H1 (cell line): ENCODE measurements around the gene HOXD4. TPM values are rescaled to one million over a fixed set of nuclear protein-coding genes. Genes with fewer than 3 reads are reported as not detected.

ENCODE experiments used
- CTCF ChIA-PET: fragments of 300-600 bp; sonication (Branson Sonifier 250); formaldehyde crosslinking; loops from one replicate; lab custom pipeline; 2021; ENCODE audit not compliant: partially characterized antibody; lab: Charles Lee
- POLR2A ChIA-PET: fragments of 300-600 bp; sonication (Branson Sonifier 250); formaldehyde crosslinking; loops from one replicate; lab custom pipeline; 2021; ENCODE audit warnings: inconsistent platforms; ENCODE audit not compliant: partially characterized antibody; lab: Charles Lee
- DNase-seq, 2 experiments: peaks; one replicate each; pipeline versions ENCODE4 v3.0.0 to v3.0.0-alpha.2; 2010 to 2022; ENCODE audit warnings: low spot score in 2 of 2, low read depth in 1 of 2, mixed read lengths in 1 of 2
- FAIRE-seq: peaks from 2 replicates; lab custom pipeline; 2011; peaks lifted over from hg19 to GRCh38; lab: Jason Lieb, UNC
- H2AFZ ChIP-seq: 2 replicates; pipeline ENCODE4 v1.8.1; 2012; ENCODE audit warnings: low read length, inconsistent platforms
- H2AK5ac ChIP-seq: 2 replicates; pipeline ENCODE4 v1.6.1; 2013; ENCODE audit warnings: low read depth, low read length
- H2BK120ac ChIP-seq: replicated peaks from 2 replicates; pipeline ENCODE3; 2013; ENCODE audit warnings: low read depth, low read length, inconsistent platforms
- H2BK12ac ChIP-seq: 2 replicates; pipeline ENCODE4 v1.6.1; 2013; ENCODE audit warnings: low read depth, low read length
- H2BK15ac ChIP-seq: 2 replicates; pipeline ENCODE4 v1.6.1; 2013; ENCODE audit warnings: low read length
- H2BK20ac ChIP-seq: 2 replicates; pipeline ENCODE4 v1.6.1; 2013; ENCODE audit warnings: low read length
- H2BK5ac ChIP-seq: 2 replicates; pipeline ENCODE4 v1.6.1; 2013; ENCODE audit warnings: low read depth, low read length
- H3K14ac ChIP-seq: 2 replicates; pipeline ENCODE4 v1.6.1; 2013; ENCODE audit warnings: inconsistent platforms; ENCODE audit not compliant: insufficient read length
- H3K18ac ChIP-seq: 2 replicates; pipeline ENCODE4 v1.6.1; 2013; ENCODE audit warnings: low read length; ENCODE audit errors: extremely low read depth
- H3K23ac ChIP-seq: 2 replicates; pipeline ENCODE4 v1.6.1; 2013; ENCODE audit warnings: inconsistent platforms; ENCODE audit not compliant: insufficient read length
- H3K23me2 ChIP-seq: 2 replicates; pipeline ENCODE4 v1.6.1; 2013; ENCODE audit warnings: low read depth, low read length
- H3K27ac ChIP-seq: 2 replicates; pipeline ENCODE4 v1.6.1; 2011; ENCODE audit warnings: low read depth, low read length, inconsistent platforms
- H3K27me3 ChIP-seq, 4 experiments: replicated peaks in 1 of 4; 1 replicate in 1 of 4; 2 replicates in 3 of 4; pipeline versions ENCODE4 v1.6.1 to v1.8.1; 2011 to 2013; ENCODE audit warnings: low read length in 3 of 4, mild to moderate bottlenecking in 3 of 4, inconsistent platforms in 2 of 4, mixed read lengths in 2 of 4, moderate library complexity in 1 of 4; ENCODE audit not compliant: control insufficient read depth in 3 of 4, insufficient read depth in 3 of 4; ENCODE audit errors: extremely low read depth in 1 of 4
- H3K36me3 ChIP-seq, 4 experiments: 2 replicates each; pipeline versions ENCODE4 v1.6.1 to v1.8.1; 2011 to 2013; ENCODE audit warnings: mild to moderate bottlenecking in 4 of 4, low read length in 3 of 4, moderate library complexity in 2 of 4, control low read depth in 1 of 4, inconsistent platforms in 1 of 4; ENCODE audit not compliant: insufficient read depth in 4 of 4, control insufficient read depth in 2 of 4
- H3K4ac ChIP-seq: replicated peaks from 2 replicates; pipeline ENCODE3; 2013; ENCODE audit warnings: low read length, low read depth, mixed read lengths, inconsistent platforms; ENCODE audit not compliant: insufficient read length
- H3K4me1 ChIP-seq, 4 experiments: replicated peaks in 1 of 4; 1 replicate in 1 of 4; 2 replicates in 3 of 4; pipeline versions ENCODE4 v1.6.1 to v1.8.1; 2011 to 2013; ENCODE audit warnings: low read length in 3 of 4, inconsistent platforms in 2 of 4, mixed read lengths in 1 of 4; ENCODE audit not compliant: insufficient read depth in 4 of 4, control insufficient read depth in 3 of 4
- H3K4me2 ChIP-seq, 2 experiments: 2 replicates each; pipeline versions ENCODE4 v1.6.1 to v1.8.1; 2011 to 2013; ENCODE audit warnings: low read depth in 2 of 2, low read length in 2 of 2, control low read depth in 1 of 2, inconsistent platforms in 1 of 2, mild to moderate bottlenecking in 1 of 2; ENCODE audit not compliant: insufficient read depth in 1 of 2
- H3K4me3 ChIP-seq, 4 experiments: fragments of 200-600, 300-600 bp in 1 of 4; sonication (generic), shearing (Covaris generic), sonication (Bioruptor Twin) in 1 of 4; 2 replicates each; pipeline versions ENCODE4 v1.5.1 to v1.8.1; 2011 to 2016; ENCODE audit warnings: low read length in 4 of 4, low read depth in 3 of 4, control low read depth in 2 of 4, inconsistent platforms in 2 of 4, mild to moderate bottlenecking in 2 of 4, mixed read lengths in 1 of 4, moderate library complexity in 1 of 4; ENCODE audit not compliant: insufficient read depth in 2 of 4; ENCODE audit errors: extremely low read depth in 1 of 4
- H3K56ac ChIP-seq: replicated peaks from 2 replicates; pipeline ENCODE3; 2013; ENCODE audit warnings: low read depth, mild to moderate bottlenecking, mixed read lengths, low read length, inconsistent platforms; ENCODE audit not compliant: insufficient read length
- H3K79me1 ChIP-seq: 2 replicates; pipeline ENCODE4 v1.6.1; 2013; ENCODE audit warnings: low read depth, low read length, control low read depth
- H3K79me2 ChIP-seq, 2 experiments: 2 replicates each; pipeline versions ENCODE4 v1.6.1 to v1.8.1; 2012 to 2013; ENCODE audit warnings: low read length in 2 of 2, mild to moderate bottlenecking in 2 of 2, inconsistent platforms in 1 of 2; ENCODE audit not compliant: insufficient read depth in 2 of 2, control insufficient read depth in 1 of 2
- H3K9ac ChIP-seq, 4 experiments: replicated peaks in 1 of 4; 1 replicate in 1 of 4; 2 replicates in 3 of 4; pipeline versions ENCODE4 v1.6.1 to v1.8.1; 2011 to 2013; ENCODE audit warnings: low read depth in 3 of 4, low read length in 3 of 4, control low read depth in 2 of 4, mild to moderate bottlenecking in 2 of 4, moderate library complexity in 2 of 4, inconsistent platforms in 1 of 4; ENCODE audit errors: extremely low read depth in 1 of 4
- H3K9me3 ChIP-seq, 2 experiments: 2 replicates each; pipeline versions ENCODE4 v1.6.1 to v1.8.1; 2012 to 2013; ENCODE audit warnings: mild to moderate bottlenecking in 2 of 2, moderate library complexity in 2 of 2, control low read depth in 1 of 2, inconsistent platforms in 1 of 2, low read depth in 1 of 2, low read length in 1 of 2, mixed read lengths in 1 of 2; ENCODE audit not compliant: insufficient read depth in 2 of 2
- H4K20me1 ChIP-seq, 2 experiments: replicated peaks in 1 of 2; 2 replicates each; pipeline versions ENCODE3 to v1.8.1; 2011 to 2013; ENCODE audit warnings: inconsistent platforms in 2 of 2, low read length in 2 of 2, mild to moderate bottlenecking in 1 of 2; ENCODE audit not compliant: insufficient read depth in 2 of 2, control insufficient read depth in 1 of 2
- H4K5ac ChIP-seq: 2 replicates; pipeline ENCODE4 v1.6.1; 2013; ENCODE audit warnings: low read length, low read depth, mixed read lengths, inconsistent platforms; ENCODE audit not compliant: insufficient read length
- H4K8ac ChIP-seq: 2 replicates; pipeline ENCODE4 v1.8.0; 2013; ENCODE audit warnings: mild to moderate bottlenecking, moderate library complexity, low read length, inconsistent platforms; ENCODE audit not compliant: insufficient read depth; ENCODE audit errors: extremely low read depth
- H4K91ac ChIP-seq: replicated peaks from 2 replicates; pipeline ENCODE3; 2013; ENCODE audit warnings: low read length, mixed read lengths, inconsistent platforms; ENCODE audit not compliant: insufficient read length
- BCL11A ChIP-seq, 2 experiments: IDR thresholded peaks; one replicate each; pipeline ENCODE4 v1.6.1; 2011; ENCODE audit warnings: low read depth in 2 of 2, low read length in 2 of 2, mild to moderate bottlenecking in 2 of 2
- CEBPB ChIP-seq: IDR thresholded peaks from 2 replicates; pipeline ENCODE4 v1.6.1; 2012; ENCODE audit warnings: low read depth, low read length
- MAFK ChIP-seq: IDR thresholded peaks from 2 replicates; pipeline ENCODE4 v1.6.1; 2012; ENCODE audit warnings: low read depth, mild to moderate bottlenecking, improper control_type of control experiment, low read length
- SIRT6 ChIP-seq: IDR thresholded peaks from one replicate; pipeline ENCODE4 v1.7.1; 2012; ENCODE audit warnings: low read length, inconsistent platforms
- SP1 ChIP-seq: IDR thresholded peaks from 2 replicates; pipeline ENCODE4 v1.6.1; 2011; ENCODE audit warnings: low read depth, low read length
- SRF ChIP-seq: IDR thresholded peaks from 2 replicates; pipeline ENCODE4 v1.6.1; 2011; ENCODE audit warnings: mild to moderate bottlenecking, low read depth, low read length, moderate library complexity
- SUZ12 ChIP-seq: fragments of 200-600 bp; sonication (generic); IDR thresholded peaks from 2 replicates; pipeline ENCODE4 v1.6.1; 2012; ENCODE audit warnings: mild to moderate bottlenecking, inconsistent platforms, low read length, moderate library complexity, mixed read lengths
- TAF1 ChIP-seq: IDR thresholded peaks from 2 replicates; pipeline ENCODE4 v1.6.1; 2011; ENCODE audit warnings: mild to moderate bottlenecking, low read depth, low read length
- TAF7 ChIP-seq: optimal IDR thresholded peaks from 2 replicates; pipeline ENCODE3; 2011; ENCODE audit warnings: low read depth, mild to moderate bottlenecking, inconsistent platforms, low read length, moderate library complexity, borderline replicate concordance
- YY1 ChIP-seq: IDR thresholded peaks from 2 replicates; pipeline ENCODE4 v1.6.1; 2011; ENCODE audit warnings: low read depth, mild to moderate bottlenecking, low read length
- WGBS, 2 experiments: shearing (Covaris generic) in 1 of 2; methylation state at CpG; one replicate each; pipeline versions ENCODE4 v1.1.6 to v1.1.7; 2013 to 2015; ENCODE audit warnings: low lambda C conversion rate in 2 of 2, mixed read lengths in 2 of 2, inconsistent platforms in 1 of 2, low coverage in 1 of 2, missing lambda C conversion rate in 1 of 2; ENCODE audit not compliant: insufficient replicate concordance in 2 of 2, insufficient coverage in 1 of 2, insufficient read length in 1 of 2; ENCODE audit errors: extremely low coverage in 1 of 2, missing lambda C conversion rate in 1 of 2; 5-methylcytosine and 5-hydroxymethylcytosine counted together
- polyA plus RNA-seq, 7 experiments: library from polyadenylated mRNA; depleted of rRNA in 3 of 7; stranded (reverse) in 5 of 7; unstranded in 2 of 7; fragments of >200 nt in 5 of 7; fragments of 200-250 nt in 2 of 7; gene quantifications; 1 replicate in 5 of 7; 2 replicates in 1 of 7; 4 replicates in 1 of 7; pipeline versions ENCODE4 v1.2.1 to v1.2.3, GENCODE V29; 2011 to 2013; ENCODE audit warnings: missing spikeins in 2 of 7, mixed read lengths in 2 of 7
- total RNA-seq: library from RNA; stranded (reverse); fragmentation: NEBNext Ultra II Directional; extraction: Animal tissue kit (Norgen Biotek cat#: 25700); gene quantifications from 2 replicates; pipeline ENCODE4 v1.2.1, GENCODE V29; 2021

HOXD4 gene
- total and polyA plus RNA-seq, 2 of the 8 experiments (the other 6 are each of a cell fraction or from before 2014, with no cell fraction given), result not detected

- Histone ChIP-seq H2AFZ (no peak overlapping the region), H3K9ac (no peak overlapping the region), H3K79me2 (no peaks in the 10 kb centered on the region), H3K79me1 (no peaks in the 10 kb centered on the region), H3K27ac (no peak overlapping the region), H3K14ac (no peak overlapping the region), H3K9me3 (no peaks in the 10 kb centered on the region; a peak in 1 of 4 replicates), H3K56ac (no peak overlapping the region), H2BK15ac (no peak overlapping the region), H3K23me2 (peaks cover 2% of the 10 kb centered on the region; the same call in 1 of the 2 replicates), H3K27me3 (peaks cover 93 to 100% (median 99%) of the 10 kb centered on the region in 4 experiments), H4K20me1 (peaks cover 17 to 24% of the 10 kb centered on the region in 2 experiments), H3K4ac (no peak overlapping the region), H4K8ac (no peak overlapping the region), H3K4me1 (peaks cover 0 to 6% (median 1%) of the 10 kb centered on the region in 4 experiments; a peak in 3 of 7 replicates), H3K4me3 (no peak overlapping the region), H2AK5ac (no peak overlapping the region), H3K4me2 (no peak overlapping the region), H4K5ac (no peak overlapping the region), H2BK5ac (no peak overlapping the region), H2BK20ac (no peak overlapping the region), H3K23ac (no peak overlapping the region), H3K18ac (no peak overlapping the region), H3K36me3 (peaks cover 0 to 6% (median 0%) of the 10 kb centered on the region in 4 experiments; a peak in 1 of 8 replicates)
- WGBS, 2 experiments, result 57% methylated on average over 6 of the region's 6 CpGs; no CpG with 5 or more reads in 1 of the 2 experiments
- ChIA-PET POLR2A (interaction anchor here (0.6 kb wide), 1 partner anchor 44 kb away, joined by 3 read pairs; no protein-coding TSS in a partner anchor), CTCF (interaction anchor here (0.7 to 10.0 kb wide), 7 partner anchors 9 to 493 kb away, joined by 3 to 119 read pairs (median 6); no protein-coding TSS in a partner anchor)
- no peak for FAIRE-seq
- no peak for DNase-seq
- no peak for TF ChIP-seq YY1
- no peak for TF ChIP-seq SUZ12
- TF ChIP-seq SRF, result no peak
- TF ChIP-seq SIRT6, result no peak
- TF ChIP-seq CEBPB, result no peak
- TF ChIP-seq BCL11A (IDR thresholded peaks at IDR 0.05; ENCODE audit: low read depth in 2 of 2, low read length in 2 of 2), result no peak
- TF ChIP-seq MAFK, result no peak
- no peak for TF ChIP-seq SP1
- TF ChIP-seq TAF7, result no peak
- TF ChIP-seq TAF1, result no peak
- TF ChIP-seq, all 59 proteins: peak for 0
- Histone ChIP-seq H2BK12ac (no peak overlapping the region), H4K91ac (no peak overlapping the region), H2BK120ac (no peak overlapping the region)
Observed at GRCh38 chr2:176146101-176146500, 5.2 kb upstream of the HOXD4 start.
